Stimulated activated naive CD4-positive, alpha-beta T cell (primary cell): ENCODE measurements around the gene PLA2G4F.

Experiments used
- DNase-seq, 6 experiments: peaks; one replicate each; lab custom pipeline; 2025; lab: John Stamatoyannopoulos, UW

The PLA2G4F gene

DNA sequence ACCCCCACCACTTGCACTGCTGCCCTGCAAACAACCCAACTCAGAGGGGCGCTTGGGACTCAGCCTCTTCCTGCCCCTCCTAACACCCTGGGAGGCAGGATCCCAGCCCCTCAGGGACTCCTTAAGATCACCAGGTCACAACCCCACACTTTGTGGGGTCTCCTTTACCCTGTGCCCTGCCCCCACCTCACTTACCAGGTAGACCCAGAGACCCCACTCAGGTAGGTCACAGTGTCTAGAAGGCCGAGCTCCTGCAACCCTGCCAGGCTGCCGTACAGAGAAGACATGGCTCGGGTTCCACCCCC is 9.1 kb downstream of the PLA2G4F start:
- no peak for DNase-seq

DNA sequence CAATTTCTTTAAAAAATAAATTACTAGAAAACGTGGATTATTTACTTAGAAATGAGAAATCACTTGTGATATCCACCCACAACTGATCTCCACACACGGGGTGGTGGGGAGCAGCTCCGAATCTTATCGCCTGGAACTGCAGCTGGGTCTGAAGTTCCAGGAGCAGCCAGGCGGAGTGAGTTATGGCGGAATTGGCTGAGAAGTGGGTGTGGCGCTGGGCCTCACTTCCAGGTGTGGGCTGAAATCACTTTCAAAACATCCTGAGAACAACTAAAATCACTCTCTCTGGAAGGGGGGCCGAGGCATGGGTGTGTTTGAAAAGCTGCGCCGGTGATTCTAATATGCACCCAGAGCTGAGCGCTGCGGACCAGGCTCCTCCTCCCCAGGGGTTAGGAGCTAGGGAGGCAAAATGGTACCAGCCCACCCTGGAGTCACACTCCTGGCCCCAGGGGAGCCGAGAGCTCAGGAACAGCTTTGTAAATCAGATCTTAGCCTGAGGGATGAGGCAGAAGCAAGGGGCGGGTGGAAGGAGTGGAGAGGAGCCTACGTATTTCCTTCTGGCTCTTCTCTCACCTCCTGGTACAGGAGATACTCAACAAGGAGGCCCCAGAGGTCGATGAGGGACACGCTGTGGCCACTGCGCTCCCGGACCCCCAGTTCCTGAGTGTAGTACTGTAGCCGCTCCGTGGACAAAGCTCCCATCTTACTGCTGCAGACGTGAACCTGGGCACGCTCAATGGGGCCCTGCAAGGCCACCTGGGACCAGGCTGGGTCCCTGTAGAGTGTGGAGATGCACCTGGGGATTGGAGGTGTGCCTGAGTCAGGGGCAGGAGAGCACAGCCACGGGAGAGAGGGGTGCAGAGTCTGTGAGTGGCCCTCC is 9.6 kb downstream of the PLA2G4F start:
- no peak for DNase-seq

DNA sequence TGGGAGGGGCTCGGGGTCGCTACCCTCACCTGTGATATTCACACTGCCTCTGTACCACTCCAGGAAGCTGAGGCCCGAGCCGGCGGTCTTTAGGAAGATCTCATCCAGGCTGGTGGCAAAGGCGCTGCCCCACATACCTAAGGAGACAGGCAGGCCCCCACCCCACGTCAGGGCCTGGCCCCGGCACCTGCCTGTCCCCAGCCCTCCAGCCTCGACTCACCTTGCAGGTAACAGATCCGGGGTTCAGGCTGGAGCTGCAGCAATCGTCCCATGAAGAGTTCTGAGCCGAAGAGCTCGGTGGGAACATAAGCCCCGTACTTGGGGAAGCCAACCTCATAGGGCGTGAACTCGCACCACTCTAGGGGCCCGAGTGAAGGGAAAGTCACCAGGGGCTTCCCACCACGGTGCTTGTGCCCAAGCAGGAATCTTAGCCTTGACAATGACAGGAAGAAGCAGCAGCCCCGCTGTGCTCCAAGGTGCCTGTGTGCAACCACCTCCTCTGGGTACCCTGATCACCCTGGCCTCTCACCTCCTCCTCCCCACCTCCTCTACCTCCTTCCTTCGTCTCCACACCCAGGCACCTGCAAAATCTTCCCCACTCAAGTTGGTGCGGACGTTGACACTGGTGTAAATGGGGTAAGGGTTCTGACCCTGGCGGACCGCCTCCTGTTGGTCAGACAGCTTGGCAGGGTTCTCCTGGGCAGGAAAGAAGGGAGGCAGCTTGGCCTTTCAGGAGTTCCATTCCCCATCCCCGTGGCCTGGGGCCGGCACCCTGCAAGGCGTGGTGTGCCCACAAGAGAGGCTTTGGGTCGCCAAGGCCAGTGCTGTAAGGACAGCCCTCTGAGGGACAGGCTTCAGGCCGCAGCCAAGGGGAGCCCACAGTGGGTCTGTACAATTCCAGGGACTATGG is 10.6 kb downstream of the PLA2G4F start:
- no peak for DNase-seq

DNA sequence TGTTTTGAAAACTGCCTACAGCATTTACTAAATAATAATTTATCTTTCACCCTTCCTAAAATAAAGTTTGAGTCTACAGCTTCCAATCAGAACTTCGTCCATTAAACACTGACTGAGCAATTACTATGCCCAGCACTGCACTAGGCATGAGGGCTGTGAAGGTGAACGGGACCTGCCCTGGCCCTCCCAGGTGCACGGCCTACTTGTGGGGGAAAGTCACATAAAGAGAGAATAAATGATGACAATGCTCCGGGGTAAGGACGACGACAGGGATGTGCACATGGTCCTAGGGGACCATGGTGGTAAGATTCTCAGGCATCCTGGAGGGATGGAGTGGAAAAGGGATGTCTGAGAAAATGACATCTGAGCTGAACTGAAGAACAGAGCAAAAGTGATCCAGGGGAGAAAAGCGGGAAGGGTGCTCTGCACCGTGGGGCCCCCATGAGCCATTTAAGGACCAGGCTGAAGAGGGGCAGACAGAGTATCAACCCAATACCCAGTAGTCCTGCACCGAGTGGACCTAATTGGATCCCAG is 11.5 kb downstream of the PLA2G4F start:
- no peak for DNase-seq

DNA sequence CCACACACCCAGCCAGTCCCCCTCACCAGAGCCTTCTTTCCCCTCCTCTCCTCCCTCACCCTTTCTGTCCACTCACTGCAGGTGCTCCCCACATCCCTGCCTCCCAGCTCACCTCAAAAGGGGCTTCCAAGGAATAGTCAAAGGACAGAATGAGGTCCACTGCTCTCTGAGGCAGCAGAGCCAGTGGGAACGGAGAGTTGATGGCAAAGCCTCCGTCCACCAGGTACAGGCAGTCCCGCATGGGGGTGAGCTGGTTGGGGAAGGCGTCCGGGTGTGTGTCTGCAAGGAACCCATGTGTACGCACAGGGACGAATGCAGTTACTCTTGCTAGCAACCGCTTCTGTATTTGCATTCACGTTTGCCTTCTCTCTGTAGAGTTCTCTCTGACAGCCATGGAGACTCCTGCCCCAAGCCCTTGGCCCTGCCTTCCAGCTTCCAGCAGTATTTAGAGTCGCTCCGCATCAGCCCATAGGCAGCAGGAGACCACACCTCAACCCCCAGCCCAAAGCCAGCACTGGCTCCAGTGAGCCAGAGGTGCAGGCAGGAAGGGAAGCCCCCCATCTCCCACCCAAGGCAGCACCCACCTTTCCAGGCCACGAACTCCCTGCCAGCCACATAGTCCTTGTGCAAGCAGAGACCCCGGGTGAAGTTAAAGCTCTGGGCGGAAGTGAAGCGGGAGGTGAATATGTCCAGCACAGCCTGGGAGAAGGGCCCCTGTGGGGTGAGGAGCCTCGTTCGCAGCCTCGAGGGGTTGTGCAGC is 12.4 kb downstream of the PLA2G4F start:
- no peak for DNase-seq

DNA sequence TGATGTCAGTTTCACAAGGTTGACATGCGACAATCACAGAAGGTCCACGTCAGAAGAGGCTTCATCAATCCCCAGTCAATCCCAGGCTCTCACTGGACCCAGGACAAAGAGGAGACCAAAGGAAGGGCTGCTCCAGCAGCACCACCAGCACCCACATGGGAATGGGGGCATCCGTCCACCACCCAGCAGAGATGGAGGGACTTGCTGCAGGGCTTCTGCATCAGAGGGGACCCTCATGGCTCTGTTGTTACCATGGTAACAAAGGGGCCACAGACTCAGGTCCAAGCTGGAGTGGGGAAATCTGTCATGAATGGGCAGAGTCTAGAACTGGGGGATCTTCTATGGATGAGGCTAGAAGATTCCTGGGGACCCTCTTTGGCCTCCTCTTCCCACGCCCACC is 13.1 kb downstream of the PLA2G4F start:
- DNase-seq = no peak

DNA sequence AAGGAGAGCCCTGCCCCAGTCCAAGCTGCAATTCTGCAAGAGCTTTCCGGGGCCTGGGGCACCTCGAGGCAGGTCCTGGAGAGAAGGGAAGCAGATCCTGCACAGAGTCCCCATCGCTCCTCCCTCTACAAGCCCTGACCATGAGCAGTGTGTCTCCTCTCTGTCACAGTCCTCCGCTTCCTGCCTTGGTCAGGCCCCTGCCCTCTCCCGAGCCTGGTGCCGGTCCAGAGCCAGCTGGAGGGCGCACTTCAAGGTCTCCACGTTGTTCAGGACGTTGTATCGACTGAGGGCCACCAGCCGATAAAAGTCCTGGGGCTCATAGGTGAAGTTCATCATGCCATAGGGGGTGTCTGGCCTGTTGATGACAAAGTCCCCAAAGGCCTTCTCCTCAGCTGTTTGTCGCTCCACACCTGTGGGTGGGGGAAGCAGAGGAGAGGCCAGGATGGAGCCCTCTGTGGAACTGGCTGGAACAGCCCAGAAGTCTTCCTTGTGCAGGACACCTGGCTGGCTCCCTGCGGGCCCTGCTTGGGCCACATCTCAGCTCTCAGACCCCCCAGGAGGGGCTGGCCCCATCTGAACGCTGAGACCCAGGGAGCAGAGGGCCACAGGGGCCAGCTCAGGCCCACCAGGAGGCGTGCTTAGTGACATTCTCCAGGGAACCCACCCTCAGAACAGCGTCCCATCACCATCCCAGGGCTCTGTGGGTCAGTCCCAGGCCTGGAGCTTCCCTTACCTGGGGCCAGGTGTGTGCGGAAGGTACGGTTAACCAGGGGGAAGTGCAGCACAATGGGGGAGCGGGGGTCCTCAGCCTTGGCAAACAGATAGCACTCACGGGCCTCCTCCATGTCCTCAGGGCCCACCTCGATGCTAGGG is 14.4 kb downstream of the PLA2G4F start:
- no peak for DNase-seq

DNA sequence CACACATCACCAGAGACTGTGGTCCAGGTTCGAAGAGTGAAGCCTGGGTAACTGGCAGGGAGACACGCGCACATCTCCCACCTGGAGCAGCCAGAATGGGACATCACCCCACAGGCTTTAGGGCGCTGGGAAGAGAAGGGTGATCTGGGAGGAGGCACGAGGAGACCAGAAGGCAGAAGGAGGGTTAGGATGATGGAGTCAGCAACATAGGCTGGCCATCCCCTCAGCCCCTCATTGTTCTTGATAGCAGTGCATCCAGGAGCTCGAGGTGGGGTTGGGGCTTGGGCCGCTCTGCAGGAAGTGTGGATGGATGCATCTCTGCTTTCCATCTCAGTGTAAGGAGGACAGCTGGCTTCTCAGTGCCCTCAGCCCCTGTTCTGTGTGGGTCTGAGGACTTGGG is 15.2 kb downstream of the PLA2G4F start:
- DNase-seq = no peak

DNA sequence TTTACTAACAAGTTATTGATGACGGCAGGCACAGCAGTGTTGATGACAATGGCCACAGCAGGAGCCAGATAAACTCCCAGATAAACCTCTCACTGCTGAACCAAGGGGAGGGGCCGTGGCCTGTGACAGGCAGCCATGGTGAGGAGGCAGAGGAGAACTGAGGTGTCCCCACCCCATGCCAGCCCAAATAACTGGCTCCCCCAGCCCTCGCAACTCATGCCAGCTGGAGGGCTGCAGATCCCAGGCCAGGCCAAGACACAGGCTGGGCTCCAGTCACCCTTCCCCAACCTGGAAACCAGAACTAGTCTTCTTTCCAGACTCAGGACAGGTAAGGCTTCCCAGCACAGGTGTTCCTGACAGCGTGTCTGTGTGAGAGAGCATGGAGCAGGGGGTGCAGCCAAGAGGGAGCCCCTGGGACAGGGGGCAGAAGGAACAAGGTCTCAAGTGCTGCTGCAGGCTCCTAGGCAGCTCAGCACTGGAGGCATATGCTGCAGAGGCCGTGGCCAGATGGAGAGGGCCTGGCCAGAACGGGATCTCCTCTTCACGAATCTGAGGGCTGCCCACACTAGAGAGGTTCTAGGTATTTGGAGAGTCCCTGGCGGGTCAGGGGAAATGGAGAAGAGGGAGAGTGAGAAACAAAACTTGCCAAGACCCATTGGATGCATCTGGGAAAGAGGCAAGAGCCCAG is 15.9 kb downstream of the PLA2G4F start:
- no peak for DNase-seq

DNA sequence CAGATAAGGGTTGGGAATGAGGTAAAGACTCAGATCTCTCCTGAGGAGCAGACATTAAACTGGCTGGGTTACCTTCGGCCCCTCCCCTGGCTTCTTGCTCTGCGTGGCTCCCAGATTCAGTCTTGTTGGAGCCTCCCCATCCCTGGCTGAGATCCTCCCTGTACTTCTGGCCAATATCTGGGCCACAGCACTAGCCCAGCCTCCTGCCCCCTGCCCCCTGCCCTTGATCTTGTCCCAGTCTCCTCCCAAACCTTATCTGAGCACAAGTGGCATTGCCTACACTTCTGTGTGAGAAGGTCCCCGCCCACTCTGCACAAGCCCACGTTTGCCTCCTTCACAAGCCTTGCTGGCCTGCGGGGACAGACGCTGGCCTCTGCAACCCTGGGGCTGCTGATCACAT is 16.8 kb downstream of the PLA2G4F start:
- DNase-seq = no peak

DNA sequence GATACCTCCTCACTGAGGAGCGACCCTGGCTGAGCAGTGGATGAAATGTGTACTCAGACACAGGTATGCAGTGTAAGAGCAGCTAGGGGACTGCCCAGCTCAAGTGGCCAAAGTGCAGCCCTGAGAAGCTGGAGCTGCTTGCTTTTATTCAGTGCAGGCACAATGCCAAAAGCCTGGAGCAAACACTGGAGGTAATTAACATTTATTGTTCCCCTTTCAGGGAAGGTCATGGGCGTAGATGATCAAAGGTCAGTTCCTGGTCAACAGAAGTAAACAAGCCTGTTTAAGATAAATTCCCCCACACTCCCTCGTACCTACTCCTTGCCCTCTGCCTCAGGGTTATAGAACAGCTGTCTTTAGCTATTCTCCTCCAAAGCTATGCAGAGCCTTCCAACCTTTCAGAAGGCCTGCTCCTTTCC is 17.5 kb downstream of the PLA2G4F start:
- DNase-seq = no peak

DNA sequence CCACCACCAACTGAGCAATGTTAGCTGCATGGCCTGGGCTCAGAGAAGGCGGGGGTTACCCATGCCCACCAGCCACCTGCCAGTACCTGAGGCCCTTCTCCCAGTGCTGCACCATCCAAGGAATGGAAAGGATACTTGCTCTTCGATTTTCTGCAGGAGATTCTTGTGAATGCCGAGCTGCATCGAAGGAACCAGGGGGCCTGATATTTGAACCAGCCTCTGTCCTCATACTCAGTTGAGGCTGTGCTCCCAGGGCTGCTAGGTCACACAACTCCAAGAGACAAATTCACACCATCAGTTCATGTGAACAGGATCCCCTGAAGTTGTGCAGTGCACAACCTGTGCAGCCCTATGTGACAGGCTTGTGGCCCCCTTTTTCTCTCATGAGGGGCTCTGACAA is 18.0 kb downstream of the PLA2G4F start:
- no peak for DNase-seq

DNA sequence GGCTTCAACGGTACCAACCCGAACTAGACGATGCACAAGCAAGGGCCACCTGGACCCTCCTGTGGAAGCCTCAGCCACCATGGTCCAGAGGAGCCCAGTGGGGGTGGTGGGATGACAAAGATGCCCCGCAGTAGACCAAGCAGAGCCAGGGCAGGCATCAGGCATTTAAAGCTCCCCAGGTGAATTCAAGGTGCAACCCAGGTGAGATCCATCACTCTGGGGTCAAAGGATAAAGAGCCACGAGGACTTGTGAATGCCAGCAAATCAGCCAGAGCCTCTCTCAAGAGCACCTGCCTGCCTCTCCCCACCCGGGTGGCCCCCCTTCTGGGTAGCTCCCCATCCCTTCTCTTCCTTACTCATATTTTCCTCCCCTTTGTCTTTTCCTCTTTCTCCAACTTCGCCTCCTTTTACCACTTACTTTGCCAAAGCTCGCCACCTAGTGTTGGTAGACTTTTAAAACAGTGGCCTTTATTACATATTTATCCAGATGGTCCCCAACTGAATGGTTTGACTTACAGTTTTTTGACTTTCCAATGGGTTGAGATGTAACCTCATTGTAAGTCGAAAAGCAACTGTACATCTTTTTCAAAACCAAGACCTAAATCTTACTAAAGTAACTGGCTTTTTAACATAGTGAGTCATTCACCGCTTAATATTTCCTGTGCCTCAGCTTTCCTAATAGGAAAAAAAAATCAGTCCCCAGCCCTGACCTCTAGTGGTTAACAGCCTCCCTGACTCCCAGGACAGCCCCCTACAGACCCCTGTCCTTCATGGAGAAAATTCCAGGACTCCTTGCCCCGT is 18.8 kb downstream of the PLA2G4F start:
- DNase-seq = peak in 1 of 6 experiments; percentile 15

DNA sequence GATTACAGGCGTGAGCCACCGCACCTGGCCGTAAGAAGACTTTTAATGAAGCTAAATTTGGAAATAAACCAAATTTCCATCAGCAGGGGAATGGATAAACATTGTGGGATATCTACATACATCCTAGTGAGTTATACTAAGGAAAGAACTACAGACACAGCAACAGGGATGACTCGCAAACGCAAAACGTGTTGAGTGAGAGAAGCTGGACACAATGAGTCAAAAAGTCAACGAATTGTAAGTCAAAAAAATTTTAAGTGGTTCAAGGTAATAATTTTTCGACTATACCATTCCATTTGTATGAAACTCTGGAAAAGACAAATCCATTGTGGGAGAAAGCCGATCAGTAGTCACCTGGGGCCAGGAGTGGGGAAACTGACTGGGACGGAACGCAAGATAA is 19.9 kb downstream of the PLA2G4F start:
- no peak for DNase-seq

DNA sequence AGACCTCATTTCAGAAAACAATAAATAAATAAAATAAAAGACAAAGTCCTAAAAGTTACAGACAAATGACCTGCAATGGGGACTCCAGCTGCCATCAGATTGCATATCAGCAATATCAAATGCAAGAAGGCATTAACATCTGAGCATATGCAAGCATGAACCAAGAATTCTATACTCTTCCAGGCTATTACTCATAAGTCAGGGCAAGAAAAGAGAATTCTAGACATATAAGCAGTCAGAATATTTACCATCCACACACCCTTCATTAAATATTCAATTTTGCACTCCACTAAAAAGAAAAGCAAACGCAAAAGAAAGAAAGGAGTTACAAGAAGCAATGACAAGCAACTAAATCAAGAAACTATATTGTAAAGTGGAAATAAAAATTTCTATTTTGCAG is 21.1 kb downstream of the PLA2G4F start:
- no peak for DNase-seq

DNA sequence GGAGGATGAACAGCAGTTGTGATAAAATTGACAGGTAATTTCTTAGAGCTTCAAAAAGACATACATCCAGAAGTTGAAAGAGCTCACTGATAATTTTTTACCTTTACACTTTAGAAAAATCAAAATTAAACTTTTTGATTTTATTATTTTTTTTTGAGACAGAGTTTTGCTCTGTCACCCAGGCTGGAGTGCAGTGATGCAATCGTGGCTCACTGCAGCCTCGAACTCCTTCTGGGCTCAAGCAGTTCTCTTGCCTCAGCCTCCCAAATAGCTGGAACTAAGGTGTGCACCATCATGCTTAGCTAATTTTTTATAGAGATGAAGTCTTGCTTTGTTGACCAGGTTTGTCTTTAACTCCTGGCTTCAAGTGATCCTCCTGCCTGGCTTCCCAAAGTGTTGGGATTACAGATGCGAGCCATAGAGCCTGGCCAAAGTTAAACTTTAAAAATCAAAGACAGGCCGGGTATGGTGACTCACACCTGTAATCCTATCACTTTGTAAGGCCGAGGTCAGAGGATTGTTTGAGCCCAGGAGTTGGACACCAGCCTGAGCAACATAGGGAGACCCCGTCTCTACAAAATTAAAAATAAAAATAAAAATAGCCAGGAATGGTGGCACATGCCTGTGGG is 21.7 kb downstream of the PLA2G4F start:
- DNase-seq = no peak

DNA sequence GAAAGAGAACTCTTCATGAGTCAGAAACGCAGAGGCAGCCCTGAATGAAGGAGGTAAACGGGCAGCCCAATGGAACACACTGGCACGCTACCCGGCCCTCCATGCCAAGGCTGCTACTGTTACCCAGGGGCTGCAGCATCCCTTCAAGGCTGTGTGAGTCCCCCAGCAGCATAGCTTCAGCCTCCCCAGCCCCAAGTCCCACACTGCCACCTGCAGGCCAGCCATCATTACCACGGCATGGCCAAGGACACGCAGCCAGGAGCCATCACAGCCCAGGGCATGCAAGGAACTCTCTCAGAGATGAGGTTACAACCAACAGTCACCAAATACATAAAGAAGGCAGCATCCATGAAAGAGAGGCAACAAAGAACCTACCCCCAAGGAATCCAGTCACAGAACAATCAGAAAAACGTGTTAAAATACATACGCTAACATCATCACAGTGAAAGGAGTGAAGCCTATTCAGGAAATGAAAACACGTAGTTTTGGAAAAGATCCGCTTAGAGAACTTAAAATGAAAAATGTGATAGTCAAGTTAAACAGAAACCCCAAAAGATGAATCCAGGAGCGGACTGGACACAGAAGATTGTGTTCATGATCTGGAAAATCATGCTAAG is 22.4 kb downstream of the PLA2G4F start:
- peak in 5 of 6 experiments; percentile 1 to 7 (median 4) for DNase-seq

DNA sequence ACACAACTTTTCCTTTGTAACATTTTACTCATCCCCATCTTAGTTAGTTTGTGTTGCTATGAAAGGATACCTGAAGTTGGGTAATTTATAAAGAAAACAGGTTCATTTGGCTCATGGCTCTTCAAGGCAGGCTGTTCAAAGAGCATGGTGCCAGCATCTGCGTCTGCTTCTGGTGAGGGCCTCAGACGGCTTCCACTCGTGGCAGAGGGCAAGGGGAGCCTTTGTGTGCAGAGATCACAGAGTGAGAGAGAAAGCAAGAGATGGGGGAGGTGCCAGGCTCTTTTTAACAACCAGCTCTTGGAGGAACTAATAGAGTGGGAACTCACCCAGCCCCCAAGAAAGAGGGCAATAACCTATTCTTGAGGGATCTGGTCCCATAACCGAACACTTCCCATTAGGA is 23.1 kb downstream of the PLA2G4F start:
- no peak for DNase-seq
